Mesendoderm (in vitro differentiated cells): ENCODE results near the gene SNX8.
A peak's percentile ranks its signal among the peaks of the same experiment; 100 is the strongest.
"Not testable (repeated sequence)": the region's sequence is repeated elsewhere in the genome, so short reads cannot be mapped to it uniquely, and the experiment has no call there.

Experiments used
- DNase-seq: peaks from one replicate; pipeline ENCODE4 v3.0.0; 2013
- H2AK5ac ChIP-seq: 2 replicates; pipeline ENCODE4 v1.6.1; 2013; ENCODE audit warnings: low read length, inconsistent platforms
- H2BK120ac ChIP-seq: 2 replicates; pipeline ENCODE4 v1.6.1; 2013; ENCODE audit warnings: low read depth, mild to moderate bottlenecking, low read length, moderate library complexity, mixed read lengths
- H2BK15ac ChIP-seq: replicated peaks from 2 replicates; pipeline ENCODE4 v1.6.1; 2013; ENCODE audit warnings: low read depth, mild to moderate bottlenecking, moderate library complexity
- H2BK5ac ChIP-seq: 2 replicates; pipeline ENCODE4 v1.6.1; 2013; ENCODE audit warnings: low read length, inconsistent platforms
- H3K18ac ChIP-seq: 2 replicates; pipeline ENCODE4 v1.6.1; 2013; ENCODE audit warnings: mild to moderate bottlenecking, low read length, mixed read lengths
- H3K23ac ChIP-seq: one replicate; pipeline ENCODE4 v1.6.1; 2013; ENCODE audit warnings: low read length
- H3K27ac ChIP-seq: 2 replicates; pipeline ENCODE4 v1.5.1; 2013; ENCODE audit warnings: low read depth, mild to moderate bottlenecking, inconsistent platforms, low read length, moderate library complexity
- H3K27me3 ChIP-seq: 2 replicates; pipeline ENCODE4 v1.6.1; 2013; ENCODE audit warnings: low read length, control low read depth, mild to moderate bottlenecking, inconsistent platforms; ENCODE audit not compliant: insufficient read depth, poor library complexity
- H3K36me3 ChIP-seq: 2 replicates; pipeline ENCODE4 v1.6.1; 2013; ENCODE audit warnings: low read length, inconsistent platforms; ENCODE audit not compliant: control insufficient read depth, insufficient read depth
- H3K4ac ChIP-seq: one replicate; pipeline ENCODE4 v1.6.1; 2013; ENCODE audit warnings: low read depth, mild to moderate bottlenecking, low read length, moderate library complexity
- H3K4me1 ChIP-seq: 2 replicates; pipeline ENCODE4 v1.6.1; 2013; ENCODE audit warnings: low read depth, low read length, inconsistent platforms; ENCODE audit not compliant: control insufficient read depth
- H3K4me2 ChIP-seq: 2 replicates; pipeline ENCODE4 v1.6.1; 2013; ENCODE audit warnings: low read length
- H3K4me3 ChIP-seq: 2 replicates; pipeline ENCODE4 v1.5.1; 2013; ENCODE audit warnings: mild to moderate bottlenecking, low read length
- H3K56ac ChIP-seq: one replicate; pipeline ENCODE4 v1.6.1; 2013; ENCODE audit warnings: low read length
- H3K79me1 ChIP-seq: 2 replicates; pipeline ENCODE4 v1.6.1; 2013; ENCODE audit warnings: low read length, inconsistent platforms
- H3K79me2 ChIP-seq: 2 replicates; pipeline ENCODE4 v1.6.1; 2013; ENCODE audit warnings: mild to moderate bottlenecking, low read length; ENCODE audit not compliant: control insufficient read depth, insufficient read depth
- H3K9ac ChIP-seq: 2 replicates; pipeline ENCODE4 v1.6.1; 2013; ENCODE audit warnings: low read length, inconsistent platforms
- H4K5ac ChIP-seq: one replicate; pipeline ENCODE4 v1.6.1; 2013; ENCODE audit warnings: low read length
- H4K8ac ChIP-seq: one replicate; pipeline ENCODE4 v1.6.1; 2013; ENCODE audit warnings: low read depth, mild to moderate bottlenecking, control low read depth, low read length, moderate library complexity
- WGBS: extraction: QIAGEN DNeasy Blood & Tissue Kit; methylation state at CpG from one replicate; pipeline ENCODE4 v1.1.7; 2013; ENCODE audit warnings: low lambda C conversion rate, missing lambda C conversion rate; ENCODE audit not compliant: insufficient coverage; ENCODE audit errors: extremely low coverage; 5-methylcytosine and 5-hydroxymethylcytosine counted together

The SNX8 gene

DNA sequence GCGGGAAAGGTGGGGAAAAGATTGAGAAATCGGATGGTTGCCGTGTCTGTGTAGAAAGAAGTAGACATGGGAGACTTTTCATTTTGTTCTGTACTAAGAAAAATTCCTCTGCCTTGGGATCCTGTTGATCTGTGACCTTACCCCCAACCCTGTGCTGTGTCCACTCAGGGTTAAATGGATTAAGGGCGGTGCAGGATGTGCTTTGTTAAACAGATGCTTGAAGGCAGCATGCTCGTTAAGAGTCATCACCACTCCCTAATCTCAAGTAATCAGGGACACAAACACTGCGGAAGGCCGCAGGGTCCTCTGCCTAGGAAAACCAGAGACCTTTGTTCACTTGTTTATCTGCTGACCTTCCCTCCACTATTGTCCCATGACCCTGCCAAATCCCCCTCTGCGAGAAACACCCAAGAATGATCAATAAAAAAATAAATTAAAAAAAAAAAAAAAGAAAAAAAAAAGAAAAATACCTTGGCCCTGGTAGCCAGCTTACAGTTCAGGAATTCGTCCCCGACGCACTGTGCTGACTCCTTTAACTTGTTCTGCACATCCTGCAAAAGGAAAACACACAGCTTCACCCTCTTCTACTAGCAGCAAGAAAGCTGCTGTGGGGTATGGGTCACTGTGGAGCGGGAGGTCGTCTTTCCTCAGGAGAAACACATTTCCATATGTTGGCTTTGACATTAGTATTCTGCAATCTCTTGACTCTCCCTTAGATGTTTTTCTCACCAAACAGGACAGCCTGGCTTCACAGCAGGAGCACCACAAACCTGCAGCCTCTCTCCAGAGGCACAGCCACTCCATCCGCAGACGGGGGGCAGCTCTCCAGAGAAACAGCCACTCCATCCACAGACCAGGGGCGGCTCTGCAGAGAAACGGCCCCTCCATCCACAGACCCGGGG is 44.9 kb downstream of the SNX8 start:
- not testable (repeated sequence) for H3K79me1 ChIP-seq, H2AK5ac ChIP-seq, H2BK5ac ChIP-seq, H4K8ac ChIP-seq, H3K36me3 ChIP-seq, H3K4me2 ChIP-seq, H2BK120ac ChIP-seq, H3K4me3 ChIP-seq, H3K23ac ChIP-seq, H3K4me1 ChIP-seq, H3K18ac ChIP-seq, H4K5ac ChIP-seq, H2BK15ac ChIP-seq, H3K4ac ChIP-seq, H3K79me2 ChIP-seq, H3K27me3 ChIP-seq
- no CpG with 5 or more reads among the region's 18 CpGs for WGBS
- Histone ChIP-seq H3K56ac (peak overlapping the region; percentile 44), H3K27ac (peak overlapping the region; percentile 89), H3K9ac (peak overlapping the region; percentile 3)
- peak; percentile 56 for DNase-seq

DNA sequence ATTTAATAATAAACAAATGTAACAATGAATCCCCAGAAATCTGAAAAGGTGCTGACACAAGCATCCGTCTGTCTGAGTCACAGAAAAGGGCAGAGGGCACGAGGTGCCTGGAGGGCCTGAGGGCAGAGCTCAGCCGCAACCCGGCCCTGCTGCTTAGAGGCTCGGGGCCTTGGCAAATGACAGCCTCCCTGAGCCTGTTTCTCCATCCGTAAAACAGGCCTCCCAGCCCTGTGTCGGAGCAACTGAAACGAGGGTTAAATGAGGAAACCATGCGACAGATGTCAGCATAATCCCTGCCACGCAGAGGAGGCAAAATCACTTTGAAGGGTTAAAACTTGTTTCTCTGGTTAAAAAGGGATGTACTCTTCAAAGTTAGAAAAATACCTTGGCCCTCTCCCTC is 47.3 kb downstream of the SNX8 start:
- Histone ChIP-seq H3K56ac (no peak overlapping the region), H3K18ac (no peak overlapping the region), H3K27me3 (no peaks in the 10 kb centered on the region), H3K4me3 (no peak overlapping the region), H2BK120ac (no peak overlapping the region), H2AK5ac (no peak overlapping the region), H3K9ac (no peak overlapping the region), H3K27ac (no peak overlapping the region), H3K23ac (no peak overlapping the region), H3K79me2 (no peaks in the 10 kb centered on the region), H2BK5ac (no peak overlapping the region), H4K8ac (no peak overlapping the region), H3K4ac (no peak overlapping the region), H4K5ac (no peak overlapping the region), H2BK15ac (no peak overlapping the region), H3K79me1 (no peaks in the 10 kb centered on the region), H3K36me3 (no peaks in the 10 kb centered on the region), H3K4me1 (peaks cover 4% of the 10 kb centered on the region), H3K4me2 (no peak overlapping the region)
- no CpG with 5 or more reads among the region's 10 CpGs for WGBS
- DNase-seq = no peak

DNA sequence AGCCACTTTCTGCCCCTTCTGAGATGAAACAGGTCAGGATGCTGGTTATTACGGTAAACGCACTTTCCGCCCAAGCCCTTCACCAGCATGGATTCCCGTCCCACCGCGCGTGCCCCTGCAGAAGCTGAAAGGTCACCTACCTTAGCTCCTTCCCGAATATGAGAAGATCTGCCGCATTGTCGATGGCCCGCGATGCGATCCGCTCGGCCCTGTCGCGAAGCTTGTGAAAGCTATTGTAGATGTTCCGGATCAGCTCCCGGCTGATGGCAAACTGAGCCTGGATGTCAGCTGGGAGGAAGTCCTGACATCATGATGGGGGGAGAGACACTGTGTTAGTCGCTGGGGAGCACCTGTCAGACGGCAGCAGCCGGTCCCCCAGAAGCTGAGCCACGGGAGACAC is 50.1 kb downstream of the SNX8 start:
- H2BK120ac ChIP-seq = no peak overlapping the region
- H3K23ac ChIP-seq = no peak overlapping the region
- H3K4me2 ChIP-seq = no peak overlapping the region
- H4K5ac ChIP-seq = no peak overlapping the region
- no peak overlapping the region for H3K9ac ChIP-seq
- H3K4ac ChIP-seq = no peak overlapping the region
- no peaks in the 10 kb centered on the region for H3K27me3 ChIP-seq
- H3K79me2 ChIP-seq = no peaks in the 10 kb centered on the region
- no peak for DNase-seq
- H2AK5ac ChIP-seq = no peak overlapping the region
- no peak overlapping the region for H2BK15ac ChIP-seq
- no peaks in the 10 kb centered on the region for H3K4me1 ChIP-seq
- no CpG with 5 or more reads among the region's 23 CpGs for WGBS
- H3K18ac ChIP-seq = no peak overlapping the region
- no peak overlapping the region for H2BK5ac ChIP-seq
- no peak overlapping the region for H3K56ac ChIP-seq
- H3K36me3 ChIP-seq = no peaks in the 10 kb centered on the region
- no peak overlapping the region for H3K27ac ChIP-seq
- H3K4me3 ChIP-seq = no peak overlapping the region
- no peaks in the 10 kb centered on the region for H3K79me1 ChIP-seq
- H4K8ac ChIP-seq = no peak overlapping the region

DNA sequence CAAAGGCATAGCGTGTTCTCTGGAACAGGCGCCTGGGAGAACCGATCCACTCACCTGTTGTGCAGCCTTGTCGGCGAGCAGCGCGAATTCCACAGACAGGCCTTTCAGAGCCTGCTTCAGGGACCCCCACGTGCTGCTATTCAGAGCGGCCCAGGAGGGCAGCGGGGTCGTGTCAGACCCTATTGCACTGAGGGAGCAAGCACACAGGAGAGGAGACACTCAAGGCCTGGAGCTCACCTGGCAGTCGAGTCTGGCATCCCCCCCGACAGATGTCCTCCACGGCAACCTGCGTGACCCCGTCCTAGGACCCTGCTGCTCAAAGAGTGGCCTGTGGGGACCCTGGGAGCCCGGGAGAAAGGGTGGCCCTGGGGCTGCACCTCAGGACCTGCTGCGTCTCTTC is 51.1 kb downstream of the SNX8 start:
- H4K8ac ChIP-seq = no peak overlapping the region
- H3K23ac ChIP-seq = no peak overlapping the region
- H3K27me3 ChIP-seq = no peaks in the 10 kb centered on the region
- no peak overlapping the region for H3K9ac ChIP-seq
- no peak overlapping the region for H3K27ac ChIP-seq
- H3K36me3 ChIP-seq = no peaks in the 10 kb centered on the region
- H2BK15ac ChIP-seq = no peak overlapping the region
- no peaks in the 10 kb centered on the region for H3K79me2 ChIP-seq
- DNase-seq = no peak
- H3K4me3 ChIP-seq = no peak overlapping the region
- H3K18ac ChIP-seq = no peak overlapping the region
- H3K79me1 ChIP-seq = no peaks in the 10 kb centered on the region
- no peak overlapping the region for H3K56ac ChIP-seq
- H2BK5ac ChIP-seq = no peak overlapping the region
- H2BK120ac ChIP-seq = no peak overlapping the region
- H3K4me1 ChIP-seq = no peaks in the 10 kb centered on the region
- no peak overlapping the region for H4K5ac ChIP-seq
- H3K4me2 ChIP-seq = no peak overlapping the region
- WGBS = no CpG with 5 or more reads among the region's 18 CpGs
- H2AK5ac ChIP-seq = no peak overlapping the region
- H3K4ac ChIP-seq = no peak overlapping the region

DNA sequence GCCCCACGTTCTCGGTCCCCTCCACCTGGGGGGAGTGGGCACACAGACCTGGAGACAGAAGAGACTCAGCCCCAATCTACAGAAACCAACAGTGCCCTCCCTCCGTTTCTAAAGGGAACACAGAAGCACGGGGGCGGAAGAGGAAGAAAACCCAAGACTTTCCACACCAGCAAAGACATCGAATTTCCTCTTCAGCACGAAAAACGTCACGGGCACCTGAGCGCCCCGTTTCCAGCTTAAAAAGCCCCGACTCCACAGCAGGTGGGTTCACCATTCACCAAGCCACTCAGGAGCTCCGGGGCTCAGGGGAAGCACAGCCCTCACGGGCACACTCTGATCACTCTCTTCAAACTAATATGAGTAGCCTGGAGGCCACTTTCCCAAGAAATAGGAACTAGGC is 52.6 kb downstream of the SNX8 start:
- no peak overlapping the region for H3K18ac ChIP-seq
- no peak overlapping the region for H3K4me3 ChIP-seq
- no peak overlapping the region for H3K56ac ChIP-seq
- no peaks in the 10 kb centered on the region for H3K36me3 ChIP-seq
- H2BK120ac ChIP-seq = no peak overlapping the region
- no peak overlapping the region for H3K4ac ChIP-seq
- H2BK5ac ChIP-seq = no peak overlapping the region
- no peak overlapping the region for H3K9ac ChIP-seq
- no peak overlapping the region for H4K5ac ChIP-seq
- H2BK15ac ChIP-seq = no peak overlapping the region
- WGBS = no CpG with 5 or more reads among the region's 14 CpGs
- no peaks in the 10 kb centered on the region for H3K4me1 ChIP-seq
- no peak overlapping the region for H4K8ac ChIP-seq
- H3K79me2 ChIP-seq = no peaks in the 10 kb centered on the region
- no peaks in the 10 kb centered on the region for H3K27me3 ChIP-seq
- H3K27ac ChIP-seq = peak overlapping the region; percentile 12
- H3K4me2 ChIP-seq = no peak overlapping the region
- no peaks in the 10 kb centered on the region for H3K79me1 ChIP-seq
- no peak overlapping the region for H2AK5ac ChIP-seq
- H3K23ac ChIP-seq = no peak overlapping the region
- DNase-seq = no peak

DNA sequence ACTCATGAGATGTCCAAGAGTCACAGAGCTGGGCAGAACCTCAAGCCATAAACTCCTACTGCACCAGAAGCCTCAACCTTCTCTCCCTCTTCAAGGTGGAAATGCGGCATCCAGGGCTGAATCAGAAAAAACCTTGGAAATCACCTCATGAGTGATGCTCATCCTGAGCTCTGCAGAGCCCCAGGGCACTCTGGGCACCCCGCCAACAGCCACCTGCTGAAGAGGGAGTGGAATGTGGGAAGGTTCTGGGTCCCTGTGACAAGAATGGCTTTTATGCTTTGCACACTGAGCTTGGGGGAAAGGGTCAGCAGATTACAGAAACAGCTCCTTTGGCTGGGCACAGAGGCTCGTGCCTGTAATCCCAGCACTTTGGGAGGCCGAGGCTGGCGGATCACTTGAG is 53.4 kb downstream of the SNX8 start:
- Histone ChIP-seq H3K79me1 (no peaks in the 10 kb centered on the region), H4K8ac (no peak overlapping the region), H3K23ac (no peak overlapping the region), H2BK120ac (no peak overlapping the region), H3K4me2 (no peak overlapping the region), H3K4ac (no peak overlapping the region), H3K9ac (no peak overlapping the region), H3K18ac (no peak overlapping the region), H3K36me3 (no peaks in the 10 kb centered on the region), H2BK15ac (no peak overlapping the region), H2BK5ac (no peak overlapping the region), H3K4me1 (no peaks in the 10 kb centered on the region), H3K27me3 (no peaks in the 10 kb centered on the region), H3K56ac (no peak overlapping the region), H3K27ac (no peak overlapping the region), H3K79me2 (no peaks in the 10 kb centered on the region), H3K4me3 (no peak overlapping the region), H2AK5ac (no peak overlapping the region), H4K5ac (no peak overlapping the region)
- no CpG with 5 or more reads among the region's 5 CpGs for whole genome bisulfite sequencing
- no peak for DNase-seq
